KMS-11 (cell line): Measurements from ENCODE around the gene PLXDC2.
"Not testable (repeated sequence)": the region's sequence is repeated elsewhere in the genome, so short reads cannot be mapped to it uniquely, and the experiment has no call there.

Experiments used
- H2AFZ ChIP-seq: fragments of 200-600 bp; sonication (generic); 2 replicates; pipeline ENCODE4 v1.6.1; 2016; ENCODE audit warnings: antibody characterized with exemption, mixed run types, low read depth
- H3K27ac ChIP-seq: fragments of 200-600 bp; sonication (generic); 2 replicates; pipeline ENCODE4 v1.6.1; 2016; ENCODE audit warnings: mild to moderate bottlenecking, mixed run types
- H3K27me3 ChIP-seq: fragments of 200-600 bp; sonication (generic); 2 replicates; pipeline ENCODE4 v1.6.1; 2017; ENCODE audit warnings: mild to moderate bottlenecking, low read depth, mixed run types, moderate library complexity; ENCODE audit not compliant: insufficient read depth
- H3K36me3 ChIP-seq: fragments of 200-600 bp; sonication (generic); 2 replicates; pipeline ENCODE4 v1.6.1; 2017; ENCODE audit warnings: mild to moderate bottlenecking, mixed run types; ENCODE audit not compliant: insufficient read depth
- H3K4me1 ChIP-seq: fragments of 200-600 bp; sonication (generic); 2 replicates; pipeline ENCODE4 v1.6.1; 2016; ENCODE audit warnings: mild to moderate bottlenecking, low read depth, mixed run types; ENCODE audit not compliant: poor library complexity, severe bottlenecking
- H3K4me2 ChIP-seq: fragments of 200-600 bp; sonication (generic); 2 replicates; pipeline ENCODE4 v1.7.0; 2016; ENCODE audit warnings: mild to moderate bottlenecking, mixed run types
- H3K4me3 ChIP-seq: fragments of 200-600 bp; sonication (generic); IDR thresholded peaks from 2 replicates; pipeline ENCODE4 v1.6.1; 2017; ENCODE audit warnings: low read depth, low read length, mixed read lengths; ENCODE audit not compliant: insufficient read depth
- H3K79me2 ChIP-seq: fragments of 200-600 bp; sonication (generic); 2 replicates; pipeline ENCODE4 v1.6.1; 2016; ENCODE audit warnings: low read depth, mixed run types; ENCODE audit not compliant: insufficient read depth
- H3K9ac ChIP-seq: fragments of 200-600 bp; sonication (generic); 2 replicates; pipeline ENCODE4 v1.6.1; 2016; ENCODE audit warnings: mild to moderate bottlenecking, mixed run types
- H4K20me1 ChIP-seq: fragments of 200-600 bp; sonication (generic); 2 replicates; pipeline ENCODE4 v1.6.1; 2016; ENCODE audit warnings: mild to moderate bottlenecking, mixed run types; ENCODE audit not compliant: insufficient read depth
- TF ChIP-seq, protein P1 (sequence below): fragments of 200-600 bp; sonication (generic); conservative IDR thresholded peaks from 2 replicates; pipeline ENCODE4 v1.6.1; 2017; ENCODE audit warnings: low read depth, mild to moderate bottlenecking, antibody characterized with exemption, low read length, moderate library complexity, mixed read lengths

Gene PLXDC2

DNA sequence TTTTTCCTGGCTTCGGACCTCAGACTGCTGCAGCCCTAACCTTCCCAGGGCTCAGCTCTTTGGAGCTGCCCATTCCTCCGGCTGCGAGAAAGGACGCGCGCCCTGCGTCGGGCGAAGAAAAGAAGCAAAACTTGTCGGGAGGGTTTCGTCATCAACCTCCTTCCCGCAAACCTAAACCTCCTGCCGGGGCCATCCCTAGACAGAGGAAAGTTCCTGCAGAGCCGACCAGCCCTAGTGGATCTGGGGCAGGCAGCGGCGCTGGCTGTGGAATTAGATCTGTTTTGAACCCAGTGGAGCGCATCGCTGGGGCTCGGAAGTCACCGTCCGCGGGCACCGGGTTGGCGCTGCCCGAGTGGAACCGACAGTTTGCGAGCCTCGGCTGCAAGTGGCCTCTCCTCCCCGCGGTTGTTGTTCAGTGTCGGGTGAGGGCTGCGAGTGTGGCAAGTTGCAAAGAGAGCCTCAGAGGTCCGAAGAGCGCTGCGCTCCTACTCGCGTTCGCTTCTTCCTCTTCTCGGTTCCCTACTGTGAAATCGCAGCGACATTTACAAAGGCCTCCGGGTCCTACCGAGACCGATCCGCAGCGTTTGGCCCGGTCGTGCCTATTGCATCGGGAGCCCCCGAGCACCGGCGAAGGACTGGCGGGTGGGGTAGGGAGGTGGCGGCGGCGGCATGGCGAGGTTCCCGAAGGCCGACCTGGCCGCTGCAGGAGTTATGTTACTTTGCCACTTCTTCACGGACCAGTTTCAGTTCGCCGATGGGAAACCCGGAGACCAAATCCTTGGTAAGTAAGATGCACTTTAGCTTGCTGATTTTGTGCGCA lies at the start of gene PLXDC2:
TSS of gene PLXDC2 (plus strand) at position 22 of the 820 bp plus-strand sequence.
- H3K27ac ChIP-seq, result no peak within 1 kb of the TSS

DNA sequence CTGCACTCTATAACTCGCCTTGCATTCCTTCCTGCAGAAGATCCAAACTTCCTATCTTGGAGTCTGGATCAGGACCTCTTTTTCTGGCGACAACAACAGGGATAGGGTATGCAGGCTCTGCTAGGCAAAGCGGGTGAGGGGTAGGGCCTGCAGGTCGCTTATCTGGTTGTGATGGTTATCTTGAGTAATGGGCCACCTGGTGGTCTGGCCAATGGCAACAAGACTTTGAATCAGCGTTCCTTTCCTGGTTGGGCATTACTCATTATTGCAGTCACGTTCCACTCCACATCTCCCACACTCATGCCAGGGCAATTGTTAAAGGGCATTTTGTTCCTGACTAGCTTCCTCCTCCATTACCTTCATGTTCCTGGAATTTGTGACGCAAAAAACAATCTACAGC lies 48.4 kb upstream of the PLXDC2 start:
- Histone ChIP-seq H3K4me3 (no peak overlapping the region), H3K27ac (no peak overlapping the region), H3K9ac (no peak overlapping the region), H4K20me1 (no peaks in the 10 kb centered on the region), H2AFZ (no peak overlapping the region), H3K36me3 (no peaks in the 10 kb centered on the region), H3K79me2 (no peaks in the 10 kb centered on the region), H3K4me2 (no peak overlapping the region), H3K27me3 (no peaks in the 10 kb centered on the region), H3K4me1 (no peaks in the 10 kb centered on the region)
- TF ChIP-seq, protein P1, sequence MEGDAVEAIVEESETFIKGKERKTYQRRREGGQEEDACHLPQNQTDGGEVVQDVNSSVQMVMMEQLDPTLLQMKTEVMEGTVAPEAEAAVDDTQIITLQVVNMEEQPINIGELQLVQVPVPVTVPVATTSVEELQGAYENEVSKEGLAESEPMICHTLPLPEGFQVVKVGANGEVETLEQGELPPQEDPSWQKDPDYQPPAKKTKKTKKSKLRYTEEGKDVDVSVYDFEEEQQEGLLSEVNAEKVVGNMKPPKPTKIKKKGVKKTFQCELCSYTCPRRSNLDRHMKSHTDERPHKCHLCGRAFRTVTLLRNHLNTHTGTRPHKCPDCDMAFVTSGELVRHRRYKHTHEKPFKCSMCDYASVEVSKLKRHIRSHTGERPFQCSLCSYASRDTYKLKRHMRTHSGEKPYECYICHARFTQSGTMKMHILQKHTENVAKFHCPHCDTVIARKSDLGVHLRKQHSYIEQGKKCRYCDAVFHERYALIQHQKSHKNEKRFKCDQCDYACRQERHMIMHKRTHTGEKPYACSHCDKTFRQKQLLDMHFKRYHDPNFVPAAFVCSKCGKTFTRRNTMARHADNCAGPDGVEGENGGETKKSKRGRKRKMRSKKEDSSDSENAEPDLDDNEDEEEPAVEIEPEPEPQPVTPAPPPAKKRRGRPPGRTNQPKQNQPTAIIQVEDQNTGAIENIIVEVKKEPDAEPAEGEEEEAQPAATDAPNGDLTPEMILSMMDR, result no peak

More for the DNA sequence above, at the start of gene PLXDC2:
- H3K27me3 ChIP-seq, result no peaks in the 10 kb centered on the region
- no peaks in the 10 kb centered on the region for H3K4me1 ChIP-seq
- peak within 1 kb of the TSS; percentile 63 for H3K9ac ChIP-seq
- H3K79me2 ChIP-seq, result no peaks in the 10 kb centered on the region
- H2AFZ ChIP-seq, result peak within 1 kb of the TSS; percentile 80
- peak within 1 kb of the TSS; percentile 81 for H3K4me2 ChIP-seq
- H3K36me3 ChIP-seq, result no peaks in the 10 kb centered on the region
- TF ChIP-seq, protein P1, result no peak
- no peaks in the 10 kb centered on the region for H4K20me1 ChIP-seq
- no peak within 1 kb of the TSS for H3K4me3 ChIP-seq

DNA sequence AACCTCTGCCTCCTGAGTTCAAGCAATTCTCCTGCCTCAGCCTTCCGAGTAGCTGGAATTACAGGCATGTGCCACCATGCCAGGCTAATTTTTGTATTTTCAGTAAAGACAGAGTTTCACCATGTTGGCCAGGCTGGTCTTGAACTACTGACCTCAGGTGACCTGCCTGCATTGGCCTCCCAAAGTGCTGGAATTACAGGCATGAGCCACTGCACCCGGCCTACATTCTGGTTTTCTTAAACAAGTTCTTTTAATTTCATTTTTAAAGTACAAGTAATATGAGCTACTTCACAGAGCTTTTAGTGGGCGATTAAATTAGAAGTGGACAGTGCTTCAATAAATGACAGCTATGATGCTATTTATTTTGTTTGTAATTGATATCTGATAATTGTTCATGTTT lies 46.4 kb upstream of the PLXDC2 start:
- not testable (repeated sequence) for H3K9ac ChIP-seq, H3K4me2 ChIP-seq, H3K4me3 ChIP-seq, H3K36me3 ChIP-seq, H3K27ac ChIP-seq, H3K27me3 ChIP-seq, H3K4me1 ChIP-seq, H3K79me2 ChIP-seq, H2AFZ ChIP-seq, H4K20me1 ChIP-seq

DNA sequence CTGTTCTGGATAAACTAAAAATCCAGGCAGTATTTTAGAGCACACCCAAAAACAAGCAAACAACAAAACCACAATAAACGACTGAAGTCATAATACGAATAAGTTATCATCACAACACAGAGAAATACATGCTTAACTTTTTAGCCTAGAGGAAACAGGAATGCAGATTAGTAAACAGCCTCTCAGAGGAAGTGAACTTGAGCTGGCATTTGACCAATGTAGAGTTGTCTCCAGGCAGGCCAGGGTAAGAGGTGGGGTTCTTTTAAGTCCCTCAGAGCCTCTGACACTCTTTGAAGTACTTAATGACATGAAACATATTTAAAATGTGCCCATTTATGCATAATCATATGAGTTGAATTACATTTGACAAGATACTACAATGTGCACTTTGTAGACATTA lies 43.3 kb upstream of the PLXDC2 start:
- Histone ChIP-seq H2AFZ (no peak overlapping the region), H3K4me1 (no peaks in the 10 kb centered on the region), H3K27ac (no peak overlapping the region), H3K9ac (no peak overlapping the region), H3K79me2 (no peaks in the 10 kb centered on the region), H3K4me2 (no peak overlapping the region), H3K4me3 (no peak overlapping the region), H3K27me3 (no peaks in the 10 kb centered on the region), H3K36me3 (no peaks in the 10 kb centered on the region), H4K20me1 (no peaks in the 10 kb centered on the region)
- TF ChIP-seq, protein P1, result no peak

DNA sequence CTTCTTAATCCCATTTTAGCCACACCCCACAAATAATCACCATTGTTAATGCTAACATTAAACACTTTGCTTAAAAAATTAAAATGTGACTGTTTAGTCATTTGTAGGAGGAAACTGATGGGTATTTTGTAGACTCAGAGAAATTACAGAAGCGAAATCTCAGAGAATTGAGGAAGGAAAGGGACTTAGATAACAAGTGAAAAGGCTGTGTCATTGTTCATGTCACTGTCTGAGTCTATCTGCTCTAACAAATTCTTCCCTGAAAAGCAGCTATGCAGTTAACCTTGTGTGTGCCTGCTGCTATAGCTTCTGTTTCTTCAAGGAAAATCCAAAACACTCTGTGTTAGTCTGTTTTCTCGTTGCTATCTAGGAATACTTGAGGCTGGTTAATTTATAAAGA lies 40.9 kb upstream of the PLXDC2 start:
- no peaks in the 10 kb centered on the region for H3K79me2 ChIP-seq
- H3K4me1 ChIP-seq, result no peaks in the 10 kb centered on the region
- H3K4me3 ChIP-seq, result no peak overlapping the region
- no peak overlapping the region for H3K4me2 ChIP-seq
- H3K27me3 ChIP-seq, result no peaks in the 10 kb centered on the region
- H2AFZ ChIP-seq, result no peak overlapping the region
- H3K27ac ChIP-seq, result no peak overlapping the region
- TF ChIP-seq, protein P1, result no peak
- H3K36me3 ChIP-seq, result no peaks in the 10 kb centered on the region
- H4K20me1 ChIP-seq, result no peaks in the 10 kb centered on the region
- H3K9ac ChIP-seq, result no peak overlapping the region
